WI38 (cell line): ENCODE results near the gene SYNGR4.

Experiments
- H3K4me3 ChIP-seq: 2 replicates; pipeline ENCODE4 v1.5.1; 2011; ENCODE audit warnings: low read depth, mild to moderate bottlenecking, control low read depth, low read length
- TF ChIP-seq, protein P1 (sequence below): IDR thresholded peaks from 2 replicates; pipeline ENCODE4 v1.5.1; 2012; ENCODE audit warnings: low read depth, mild to moderate bottlenecking, control low read depth, low read length

The SYNGR4 gene

DNA sequence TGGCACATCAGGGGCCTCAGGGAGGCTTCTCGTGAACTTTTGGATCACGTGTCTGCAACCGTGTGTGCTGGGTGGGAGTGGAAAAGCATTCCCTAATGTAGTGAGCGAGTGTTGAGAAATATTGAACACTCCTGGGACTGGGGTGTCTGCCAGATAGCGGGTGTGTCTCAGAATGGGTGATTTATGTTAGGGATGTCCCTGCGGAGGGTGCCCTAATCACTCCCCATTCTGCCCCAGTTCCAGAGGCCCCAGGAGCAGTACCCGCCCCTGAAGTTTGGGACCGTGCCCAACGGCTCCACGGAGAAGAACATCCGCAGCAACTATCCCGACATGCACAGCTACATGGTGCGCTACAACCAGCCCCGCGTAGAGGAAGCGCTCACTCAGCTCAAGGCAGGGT is 57.4 kb downstream of the SYNGR4 start:
- TF ChIP-seq, protein P1, sequence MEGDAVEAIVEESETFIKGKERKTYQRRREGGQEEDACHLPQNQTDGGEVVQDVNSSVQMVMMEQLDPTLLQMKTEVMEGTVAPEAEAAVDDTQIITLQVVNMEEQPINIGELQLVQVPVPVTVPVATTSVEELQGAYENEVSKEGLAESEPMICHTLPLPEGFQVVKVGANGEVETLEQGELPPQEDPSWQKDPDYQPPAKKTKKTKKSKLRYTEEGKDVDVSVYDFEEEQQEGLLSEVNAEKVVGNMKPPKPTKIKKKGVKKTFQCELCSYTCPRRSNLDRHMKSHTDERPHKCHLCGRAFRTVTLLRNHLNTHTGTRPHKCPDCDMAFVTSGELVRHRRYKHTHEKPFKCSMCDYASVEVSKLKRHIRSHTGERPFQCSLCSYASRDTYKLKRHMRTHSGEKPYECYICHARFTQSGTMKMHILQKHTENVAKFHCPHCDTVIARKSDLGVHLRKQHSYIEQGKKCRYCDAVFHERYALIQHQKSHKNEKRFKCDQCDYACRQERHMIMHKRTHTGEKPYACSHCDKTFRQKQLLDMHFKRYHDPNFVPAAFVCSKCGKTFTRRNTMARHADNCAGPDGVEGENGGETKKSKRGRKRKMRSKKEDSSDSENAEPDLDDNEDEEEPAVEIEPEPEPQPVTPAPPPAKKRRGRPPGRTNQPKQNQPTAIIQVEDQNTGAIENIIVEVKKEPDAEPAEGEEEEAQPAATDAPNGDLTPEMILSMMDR, result no peak
- no peak overlapping the region for H3K4me3 ChIP-seq

DNA sequence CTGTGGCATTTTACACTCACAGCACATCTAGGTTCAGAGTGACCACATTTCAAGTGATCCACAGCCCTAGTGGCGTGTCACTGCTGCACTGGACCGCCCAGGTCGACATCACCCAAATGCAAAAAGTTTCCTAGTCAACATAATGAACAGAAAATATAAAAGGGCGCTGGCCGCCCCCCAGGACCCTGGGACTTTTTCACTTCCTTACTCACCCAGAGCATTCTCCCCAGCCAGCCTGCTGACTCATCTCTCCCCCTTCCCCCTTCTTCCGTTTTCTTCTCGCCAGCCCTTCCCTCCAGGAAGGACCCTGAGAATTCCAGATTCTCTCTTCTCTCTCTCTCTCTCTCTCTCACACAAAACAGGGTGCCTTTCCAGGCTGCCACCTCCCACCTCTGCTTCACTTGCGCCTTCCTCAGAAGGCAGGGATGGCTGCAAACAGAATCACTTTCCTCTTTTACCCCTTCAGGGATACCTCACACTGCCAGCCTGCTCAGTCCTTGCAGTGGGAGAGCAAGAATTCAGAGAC is 60.6 kb downstream of the SYNGR4 start:
- TF ChIP-seq, protein P1, result no peak
- peak overlapping the region; percentile 20; the same call in 1 of the 2 replicates for H3K4me3 ChIP-seq
